HG02623 (cell line): ENCODE results near the gene AHDC1.

Source experiments
- ATAC-seq: cut with Tn5 transposase; IDR thresholded peaks from one replicate; pipeline ENCODE4 v1.9.1; 2021; ENCODE audit warnings: moderate library complexity; ENCODE audit not compliant: unreplicated experiment

Gene AHDC1

GRCh38 chr1:27615346-27616192, 11.6 kb upstream of the AHDC1 start:
- no peak for ATAC-seq

- no peak for ATAC-seq
Measured at GRCh38 chr1:27614625-27615344, 10.8 kb upstream of the AHDC1 start.

GRCh38 chr1:27614043-27614624, 10.2 kb upstream of the AHDC1 start:
- no peak for ATAC-seq

- no peak for ATAC-seq
Measured at GRCh38 chr1:27612718-27613117, 8.8 kb upstream of the AHDC1 start.

- ATAC-seq: no peak
Measured at GRCh38 chr1:27611450-27611849, 7.5 kb upstream of the AHDC1 start.

GRCh38 chr1:27609618-27610240, 5.8 kb upstream of the AHDC1 start:
- ATAC-seq: no peak

GRCh38 chr1:27609210-27609555, 5.2 kb upstream of the AHDC1 start:
- no peak for ATAC-seq

GRCh38 chr1:27607239-27607804, 3.4 kb upstream of the AHDC1 start:
- ATAC-seq: no peak

- no peak for ATAC-seq
Measured at GRCh38 chr1:27606708-27607238, 2.8 kb upstream of the AHDC1 start.

- no peak for ATAC-seq
Measured at GRCh38 chr1:27605796-27606707, 2.1 kb upstream of the AHDC1 start.

- no peak for ATAC-seq
Measured at GRCh38 chr1:27605300-27605766, 1.4 kb upstream of the AHDC1 start.

- no peak for ATAC-seq
Measured at GRCh38 chr1:27604579-27605299, 795 bp upstream of the AHDC1 start.

- no peak for ATAC-seq
Measured at GRCh38 chr1:27603309-27603680, 649 bp downstream of the AHDC1 start.

- ATAC-seq: no peak
Measured at GRCh38 chr1:27602462-27603308, 1.3 kb downstream of the AHDC1 start.

- ATAC-seq: no peak
Measured at GRCh38 chr1:27601771-27602461, 2.0 kb downstream of the AHDC1 start.

- ATAC-seq: no peak
Measured at GRCh38 chr1:27601321-27601770, 2.6 kb downstream of the AHDC1 start.

- no peak for ATAC-seq
Measured at GRCh38 chr1:27600498-27601175, 3.3 kb downstream of the AHDC1 start.
